ENCODE results near the gene PLCB1.
A peak's percentile ranks its signal among the peaks of the same experiment; 100 is the strongest.
"Not testable (repeated sequence)": the region's sequence is repeated elsewhere in the genome, so short reads cannot be mapped to it uniquely, and the experiment has no call there.

PLCB1 gene

GRCh38 chr20:8421981-8422380 is 289.9 kb downstream of the PLCB1 start:
- DNase-seq = no peak

- DNase-seq = no peak
These were observed 291.4 kb downstream of the PLCB1 start for GRCh38 chr20:8423482-8423881.

- DNase-seq = no peak
These were observed 291.9 kb downstream of the PLCB1 start for GRCh38 chr20:8424010-8424409.

GRCh38 chr20:8425016-8425415 is 292.9 kb downstream of the PLCB1 start:
- no peak for DNase-seq

- DNase-seq = no peak
These were observed 293.7 kb downstream of the PLCB1 start for GRCh38 chr20:8425802-8426201.

GRCh38 chr20:8427419-8428040 is 295.5 kb downstream of the PLCB1 start:
- no peak for DNase-seq

- DNase-seq = no peak
These were observed 296.9 kb downstream of the PLCB1 start for GRCh38 chr20:8428988-8429387.

GRCh38 chr20:8431538-8432434 is 299.7 kb downstream of the PLCB1 start:
- no peak for DNase-seq

GRCh38 chr20:8432435-8433148 is 300.5 kb downstream of the PLCB1 start:
- DNase-seq = no peak

- no peak for DNase-seq
These were observed 301.2 kb downstream of the PLCB1 start for GRCh38 chr20:8433291-8433690.

- DNase-seq = no peak
These were observed 302.3 kb downstream of the PLCB1 start for GRCh38 chr20:8434326-8434876.

- no peak for DNase-seq
These were observed 303.4 kb downstream of the PLCB1 start for GRCh38 chr20:8435285-8436035.

- DNase-seq = not testable (repeated sequence)
These were observed 304.9 kb downstream of the PLCB1 start for GRCh38 chr20:8436938-8437337.

GRCh38 chr20:8438748-8439147 is 306.7 kb downstream of the PLCB1 start:
- no peak for DNase-seq

GRCh38 chr20:8443464-8444072 is 311.5 kb downstream of the PLCB1 start:
- DNase-seq = no peak

GRCh38 chr20:8447262-8448120 is 315.4 kb downstream of the PLCB1 start:
- DNase-seq = no peak

GRCh38 chr20:8449123-8449522 is 317.1 kb downstream of the PLCB1 start:
- no peak for DNase-seq

GRCh38 chr20:8454137-8454712 is 322.2 kb downstream of the PLCB1 start:
- DNase-seq = peak; percentile 38

- no peak for DNase-seq
These were observed 324.7 kb downstream of the PLCB1 start for GRCh38 chr20:8456765-8457164.

GRCh38 chr20:8457978-8458377 is 325.9 kb downstream of the PLCB1 start:
- DNase-seq = no peak

GRCh38 chr20:8461186-8461585 is 329.1 kb downstream of the PLCB1 start:
- DNase-seq = no peak

Data from CD4-positive, alpha-beta T cell treated with Interferon gamma for 1 hour (primary cell).